SH-SY5Y (cell line): ENCODE results near the gene HPCAL1.

Experiments used
- GATA2 ChIP-seq: IDR thresholded peaks from 2 replicates; pipeline ENCODE4 v1.6.1; 2011; ENCODE audit warnings: mild to moderate bottlenecking, low read depth, low read length
- GATA3 ChIP-seq: IDR thresholded peaks from 2 replicates; pipeline ENCODE4 v1.6.1; 2011; ENCODE audit warnings: low read depth, mild to moderate bottlenecking, low read length, moderate library complexity

- TF ChIP-seq GATA2 (no peak), GATA3 (no peak)
These were observed 124.9 kb downstream of the HPCAL1 start for GRCh38 chr2:10427618-10427949.
